Prostate gland (tissue), 2 donors: ENCODE data around the gene KLHL24.
"Not testable (repeated sequence)": the region's sequence is repeated elsewhere in the genome, so short reads cannot be mapped to it uniquely, and the experiment has no call there.

Source experiments
- CTCF ChIP-seq, 4 experiments: fragments of 200-600 bp in 2 of 4; fragments of 450-650 bp in 2 of 4; sonication (generic) in 2 of 4; IDR thresholded peaks; 1 replicate in 3 of 4; 2 replicates in 1 of 4; pipeline ENCODE4 v1.5.1; 2016 to 2019; ENCODE audit warnings: antibody characterized with exemption in 4 of 4, mild to moderate bottlenecking in 2 of 4, moderate library complexity in 2 of 4
- POLR2A ChIP-seq: fragments of 450-650 bp; IDR thresholded peaks from one replicate; pipeline ENCODE4 v1.6.1; 2016; ENCODE audit warnings: antibody characterized with exemption, mild to moderate bottlenecking
- POLR2AphosphoS5 ChIP-seq: sonication (generic); formaldehyde crosslinking; IDR thresholded peaks from one replicate; pipeline ENCODE4 v1.6.1; 2017; ENCODE audit warnings: antibody characterized with exemption

- TF ChIP-seq CTCF (IDR thresholded peaks at IDR 0.05); POLR2A; POLR2AphosphoS5: not testable (repeated sequence)
These were observed 2.7 kb upstream of the KLHL24 start for GRCh38 chr3:183632725-183633124.
